Embryonic facial prominence (tissue), 1 donor: ENCODE data around the gene VPS13D.

ENCODE experiments used
- DNase-seq: peaks from one replicate; pipeline ENCODE4 v3.0.0-alpha.2; 2016; ENCODE audit errors: extremely low spot score

The VPS13D gene

DNA sequence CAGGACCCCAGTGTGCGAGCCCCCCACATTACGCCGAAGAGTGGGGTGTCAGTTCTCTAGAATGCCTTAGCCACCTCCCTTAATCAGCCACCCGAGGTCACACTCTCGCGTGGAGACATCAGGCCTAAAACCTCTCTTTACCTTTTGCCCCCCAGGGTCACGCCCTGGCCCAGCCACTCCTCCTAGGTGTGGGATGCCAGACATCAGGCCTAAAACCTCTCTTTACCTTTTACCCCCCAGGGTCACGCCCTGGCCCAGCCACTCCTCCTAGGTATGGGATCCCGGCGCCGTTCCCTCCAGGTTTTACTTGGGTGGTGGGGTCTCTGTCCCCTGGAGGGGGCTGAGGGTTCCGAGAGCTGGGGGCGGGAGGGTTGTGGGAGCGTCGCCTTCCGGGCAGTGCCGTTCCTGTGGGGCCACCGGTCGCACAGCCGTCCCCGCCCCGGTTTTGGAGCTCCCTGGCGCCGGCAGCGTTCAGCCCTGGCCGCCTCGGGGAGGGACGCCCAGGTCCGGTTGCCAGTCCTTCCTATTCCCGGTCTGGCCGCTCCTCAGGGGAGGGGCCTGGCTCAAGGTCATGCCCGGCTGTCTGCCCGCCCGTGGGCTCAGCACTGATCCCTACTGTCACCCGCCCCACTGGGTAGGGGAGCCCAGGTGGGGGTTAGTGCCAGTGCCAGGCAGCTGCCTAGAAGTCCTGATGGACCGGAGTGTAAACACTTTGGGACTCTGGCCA, 882 bp downstream of the VPS13D start:
- no peak for DNase-seq

DNA sequence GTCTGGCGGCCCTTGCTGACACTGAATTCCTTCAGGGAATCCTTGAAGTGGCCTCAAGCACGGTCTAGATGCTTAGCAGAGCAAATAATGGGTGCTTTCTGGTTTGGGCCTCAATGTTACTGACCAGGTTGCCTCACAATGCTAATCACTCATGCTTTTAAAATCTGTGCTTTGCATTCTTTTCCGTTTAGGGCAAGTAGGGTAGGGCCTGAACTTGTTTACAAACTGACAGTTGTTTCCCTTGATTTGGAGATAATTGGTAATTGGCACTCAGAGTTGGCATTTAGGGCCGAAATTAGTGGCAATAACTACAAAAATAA, 1.4 kb downstream of the VPS13D start:
- no peak for DNase-seq

DNA sequence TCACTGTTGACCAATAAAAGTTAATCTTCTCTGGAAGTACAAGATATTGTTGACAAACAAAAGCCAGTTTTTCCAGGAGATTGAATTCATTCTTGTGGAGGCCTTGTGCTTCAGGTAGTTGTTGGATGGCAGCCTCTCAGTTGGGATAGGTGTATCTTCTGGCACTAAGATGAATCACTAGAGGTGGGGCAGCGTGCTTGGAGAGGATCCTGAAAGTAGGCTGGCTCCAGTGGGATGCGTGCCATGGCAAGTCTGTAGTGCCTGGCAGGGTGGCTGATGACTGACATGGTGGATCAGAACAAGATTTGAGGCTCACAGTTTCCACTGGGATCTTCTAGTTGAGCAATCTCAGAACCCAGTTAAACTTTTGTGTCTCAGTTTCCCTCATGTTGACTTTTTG, 2.4 kb downstream of the VPS13D start:
- no peak for DNase-seq

DNA sequence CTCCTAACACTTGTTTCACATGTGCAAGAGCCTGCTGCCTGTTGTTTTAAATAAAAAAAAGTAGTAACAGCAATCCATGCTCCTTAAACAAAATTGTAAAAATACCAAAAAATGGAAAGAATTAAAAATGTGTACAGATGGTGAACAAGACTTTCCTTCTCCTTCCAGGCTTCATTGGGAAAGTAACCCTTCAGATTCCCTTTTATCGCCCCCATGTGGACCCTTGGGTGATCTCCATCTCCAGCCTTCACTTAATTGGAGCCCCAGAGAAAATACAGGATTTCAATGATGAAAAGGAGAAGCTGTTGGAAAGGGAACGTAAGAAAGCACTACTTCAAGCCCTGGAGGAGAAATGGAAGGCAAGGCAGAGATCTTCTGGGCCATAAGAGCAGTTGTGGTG, 14.2 kb downstream of the VPS13D start:
- no peak for DNase-seq

DNA sequence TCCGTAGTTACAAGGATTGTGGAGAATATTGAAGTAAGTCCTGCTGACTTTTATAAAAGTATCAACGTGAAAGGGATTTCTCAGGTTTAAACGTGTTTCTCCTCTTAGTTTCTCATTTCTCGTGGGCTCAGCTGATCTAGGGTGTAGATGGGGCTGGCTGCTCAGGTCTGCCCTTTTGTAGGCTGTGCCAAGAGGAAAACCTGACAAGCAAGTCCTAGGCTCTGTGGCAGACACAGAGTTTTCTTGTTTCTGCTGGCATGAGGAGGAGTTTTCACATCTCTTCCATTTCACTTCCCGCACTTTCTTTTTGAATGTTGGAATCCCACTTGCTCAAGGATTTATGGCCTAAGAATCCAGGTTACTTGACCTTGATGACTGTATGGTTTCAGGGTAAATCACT, 14.8 kb downstream of the VPS13D start:
- DNase-seq = no peak

DNA sequence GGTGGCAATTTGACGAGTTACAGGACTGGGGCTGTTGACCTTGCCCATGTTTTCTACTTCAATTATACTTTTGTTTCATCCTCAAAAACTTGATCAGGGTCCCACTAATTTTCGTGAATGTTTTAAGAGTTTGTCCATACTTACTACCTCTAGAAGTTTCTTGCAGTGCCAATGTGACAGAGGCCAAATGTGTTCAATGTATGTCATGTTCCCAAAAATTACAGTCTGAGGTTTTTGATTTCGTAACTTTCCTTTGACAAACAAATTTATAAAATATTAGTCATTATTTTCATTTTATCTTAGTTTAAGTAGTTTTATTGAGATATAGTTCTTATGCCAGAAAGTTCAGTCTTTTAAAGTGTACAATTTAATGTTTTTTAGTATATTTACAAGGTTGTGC, 15.3 kb downstream of the VPS13D start:
- DNase-seq = no peak

DNA sequence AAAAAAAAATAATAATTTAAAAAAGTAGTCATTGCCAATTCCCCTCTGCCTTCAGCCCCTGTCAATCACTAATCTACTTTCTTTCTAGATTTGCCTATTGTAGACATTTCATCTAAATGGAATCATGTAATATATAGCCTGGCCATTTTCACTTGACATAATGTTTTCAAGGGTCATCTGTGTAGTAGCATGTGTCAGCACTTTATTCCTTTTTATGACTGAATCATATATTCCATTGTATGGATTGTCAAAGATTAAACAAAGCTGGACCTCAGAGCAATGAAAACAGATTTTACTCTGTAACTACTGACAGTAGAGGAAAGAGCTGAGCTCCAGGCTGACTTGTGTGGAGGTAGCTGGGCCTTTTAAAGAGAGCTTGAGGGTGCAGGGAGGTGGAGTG, 15.9 kb downstream of the VPS13D start:
- no peak for DNase-seq

DNA sequence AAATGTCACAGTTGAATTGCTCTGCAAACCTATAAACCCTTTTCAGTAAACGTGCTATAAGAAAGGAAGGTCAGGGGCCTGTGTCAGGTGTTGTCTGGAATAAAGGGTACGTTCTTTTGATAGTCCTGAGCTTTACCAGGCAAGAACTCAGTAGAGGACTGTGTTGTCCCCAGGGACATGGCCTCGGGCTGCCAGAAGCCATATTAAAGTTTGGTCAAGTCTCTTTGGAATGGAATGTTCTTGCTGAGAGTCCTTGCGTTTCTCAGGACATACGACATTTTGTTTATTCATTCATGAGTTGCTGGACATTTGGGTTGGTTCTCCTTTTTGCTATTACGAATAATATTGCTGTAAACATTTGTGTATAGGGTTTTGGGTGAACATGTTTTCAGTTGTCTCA, 16.8 kb downstream of the VPS13D start:
- DNase-seq = no peak

DNA sequence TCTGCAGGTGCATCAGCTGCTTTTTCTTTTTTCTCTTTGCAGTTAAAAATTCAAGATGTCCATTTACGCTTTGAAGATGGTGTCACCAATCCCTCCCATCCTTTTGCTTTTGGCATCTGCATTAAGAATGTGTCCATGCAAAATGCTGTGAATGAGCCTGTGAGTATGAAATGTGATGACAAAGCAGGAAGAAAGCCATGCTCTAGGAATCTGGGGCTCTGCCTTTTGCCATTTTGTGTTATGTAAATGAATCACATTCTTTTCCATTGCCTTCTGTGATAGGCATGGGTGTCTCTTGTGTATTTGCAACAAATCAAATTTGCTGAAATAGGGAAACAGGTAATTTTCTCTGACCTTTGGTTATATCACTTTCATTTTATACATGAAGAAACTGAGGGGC, 19.4 kb downstream of the VPS13D start:
- DNase-seq = no peak

DNA sequence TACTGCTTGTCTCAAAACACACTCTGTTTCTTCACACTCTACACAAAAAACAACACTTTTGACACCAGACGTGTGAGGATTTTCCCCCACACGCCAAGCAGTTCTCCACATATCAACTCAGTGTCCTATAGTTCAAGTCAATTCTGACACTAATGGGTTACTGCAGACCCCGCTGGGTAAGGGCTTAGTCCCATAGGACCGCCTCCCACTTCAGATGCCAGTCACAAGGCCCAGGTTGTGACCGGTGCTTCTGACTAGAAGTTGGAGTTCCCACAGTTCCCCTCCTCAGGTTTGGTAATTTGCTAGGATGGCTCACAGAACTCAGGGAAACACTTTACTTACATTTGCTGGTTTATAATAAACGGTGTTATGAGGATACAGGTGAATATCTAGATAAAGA, 19.9 kb downstream of the VPS13D start:
- DNase-seq = no peak

DNA sequence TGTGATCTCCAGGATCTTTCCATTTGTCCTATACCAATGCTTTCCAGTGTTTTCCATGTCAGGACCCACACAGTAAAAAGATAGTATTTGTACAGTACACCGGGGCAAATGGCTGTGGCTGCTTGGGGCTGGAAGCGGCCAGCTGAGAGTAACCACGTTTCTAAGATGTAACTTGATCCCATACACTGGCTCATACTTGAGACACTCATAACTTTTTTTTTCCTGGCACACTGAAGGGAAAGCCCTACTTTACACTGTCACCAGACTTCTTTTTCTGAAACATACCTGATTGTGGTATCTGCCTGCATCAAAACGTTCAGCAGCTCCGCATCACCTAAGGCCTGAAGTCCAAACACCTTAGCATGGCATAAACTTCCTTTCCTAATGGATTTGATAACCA, 21.6 kb downstream of the VPS13D start:
- DNase-seq = no peak

DNA sequence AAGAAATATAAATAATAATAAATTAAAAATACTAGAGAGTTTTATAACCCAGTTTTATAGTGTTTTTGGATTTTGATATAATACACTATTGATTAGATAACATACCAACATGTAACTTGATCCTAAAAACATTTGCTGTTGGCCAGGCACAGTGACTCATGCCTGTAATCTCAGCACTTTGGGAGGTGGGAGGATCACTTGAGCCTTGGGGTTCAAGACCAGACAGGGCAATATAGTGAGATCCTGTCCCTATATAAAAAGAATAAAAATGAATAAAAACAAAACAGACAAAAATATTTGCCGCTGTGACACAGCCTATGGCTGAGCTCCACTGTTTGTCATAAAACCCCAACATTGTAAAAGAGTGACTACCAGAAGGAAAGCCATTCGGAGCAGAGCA, 26.1 kb downstream of the VPS13D start:
- DNase-seq = no peak

DNA sequence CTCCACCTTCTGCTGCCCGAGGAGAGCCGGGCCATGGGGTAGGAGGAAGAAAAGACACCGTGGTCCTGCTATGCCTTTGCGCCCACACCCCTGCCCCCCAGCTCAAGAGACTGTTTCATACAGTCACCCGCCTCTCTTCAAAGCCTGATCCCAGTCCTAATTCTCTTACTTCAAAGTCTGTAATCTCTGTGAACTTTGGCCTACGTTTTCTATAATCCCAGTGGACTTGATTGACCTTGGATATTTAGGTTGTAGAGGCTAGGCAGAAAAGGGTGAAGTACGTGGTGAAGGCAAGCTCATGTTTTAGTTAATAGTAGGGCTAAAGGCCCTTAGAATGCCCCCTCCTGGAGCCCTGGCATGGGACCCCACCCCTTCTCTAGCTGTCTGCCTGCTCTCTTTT, 28.4 kb downstream of the VPS13D start:
- DNase-seq = no peak

DNA sequence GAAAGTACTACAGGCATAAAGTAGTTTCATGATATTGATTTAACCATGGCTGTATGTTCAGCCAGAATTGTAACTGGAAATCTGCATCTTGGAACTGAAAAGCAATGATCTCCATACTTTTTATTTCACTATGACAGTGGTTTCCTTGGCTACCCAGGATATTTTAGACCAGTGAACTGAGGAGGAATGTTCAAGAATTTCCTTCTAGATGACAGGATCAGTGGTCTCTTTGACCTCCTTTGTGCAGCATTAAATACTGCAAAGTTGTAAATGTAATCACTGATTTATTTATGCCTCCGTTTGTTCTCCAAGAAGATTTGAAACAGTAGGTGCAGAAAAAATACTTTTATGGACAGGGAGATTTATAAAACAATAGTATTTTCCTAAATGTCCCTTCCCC, 39.5 kb downstream of the VPS13D start:
- DNase-seq = no peak

DNA sequence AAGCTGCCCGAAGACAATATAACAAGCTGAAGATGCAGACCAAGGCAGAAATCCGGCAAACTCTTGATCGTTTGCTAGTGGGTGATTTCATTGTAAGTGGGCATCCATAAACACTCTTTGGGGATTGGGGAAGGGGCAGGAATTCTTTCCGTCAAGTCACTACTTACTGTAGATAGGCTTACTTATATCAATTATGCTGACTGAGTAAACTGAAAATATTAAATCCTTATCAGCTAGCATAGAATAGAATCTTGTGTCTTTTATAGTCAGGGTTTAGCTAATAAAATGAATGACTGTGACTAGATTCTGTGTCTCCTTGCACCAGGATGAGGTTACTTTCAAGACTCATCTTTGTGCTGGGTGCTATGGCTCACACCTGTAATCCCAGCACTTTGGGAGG, 41.2 kb downstream of the VPS13D start:
- no peak for DNase-seq

DNA sequence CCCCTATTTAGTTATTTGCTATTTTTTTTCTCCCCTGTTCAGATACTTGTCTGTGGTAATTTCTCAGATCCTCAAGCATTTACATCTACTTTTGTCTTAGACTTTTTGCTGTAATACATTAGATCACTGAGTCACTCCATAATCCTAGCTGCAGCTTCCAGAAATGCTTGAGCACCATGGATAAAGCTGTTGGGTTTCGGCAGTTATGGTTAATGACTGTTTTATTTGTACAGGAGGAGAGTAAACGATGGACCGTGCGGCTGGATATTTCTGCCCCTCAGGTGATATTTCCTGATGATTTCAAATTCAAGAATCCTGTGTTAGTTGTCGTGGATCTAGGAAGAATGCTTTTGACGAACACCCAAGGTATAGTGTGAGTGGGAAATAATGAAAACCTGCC, 42.9 kb downstream of the VPS13D start:
- DNase-seq = no peak

DNA sequence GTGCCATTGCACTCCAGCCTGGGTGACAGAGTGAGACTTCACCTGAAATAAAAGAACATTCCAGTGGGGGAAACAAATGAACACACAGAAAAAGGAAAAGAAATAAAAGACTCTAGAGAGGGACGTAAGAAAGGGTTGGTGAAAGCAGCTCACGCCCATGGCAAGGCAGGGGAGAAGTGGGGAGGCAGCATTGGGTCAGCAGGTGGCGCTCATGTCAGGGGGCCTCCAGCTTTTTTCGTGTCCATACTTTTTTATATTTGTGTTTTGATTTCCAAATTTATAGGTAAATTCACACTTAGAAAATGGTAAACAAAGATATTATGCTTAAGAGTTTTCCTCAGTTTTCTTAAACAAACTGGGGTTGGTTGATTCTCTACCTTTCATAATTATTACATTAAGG, 45.5 kb downstream of the VPS13D start:
- no peak for DNase-seq

DNA sequence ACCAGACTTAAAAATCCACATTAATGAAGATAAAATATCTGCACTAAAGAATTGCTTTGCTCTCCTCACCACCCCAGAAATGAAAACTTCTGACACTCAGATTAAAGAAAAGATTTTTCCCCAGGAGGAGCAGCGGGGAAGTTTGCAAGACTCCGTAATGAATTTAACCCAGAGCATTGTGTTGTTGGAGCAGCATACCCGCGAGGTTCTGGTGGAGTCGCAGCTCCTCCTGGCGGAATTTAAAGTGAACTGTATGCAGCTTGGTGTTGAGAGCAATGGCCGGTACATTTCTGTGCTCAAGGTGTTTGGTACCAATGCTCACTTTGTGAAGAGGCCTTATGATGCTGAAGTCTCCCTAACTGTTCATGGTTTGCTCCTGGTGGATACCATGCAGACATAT, 46.4 kb downstream of the VPS13D start:
- no peak for DNase-seq

DNA sequence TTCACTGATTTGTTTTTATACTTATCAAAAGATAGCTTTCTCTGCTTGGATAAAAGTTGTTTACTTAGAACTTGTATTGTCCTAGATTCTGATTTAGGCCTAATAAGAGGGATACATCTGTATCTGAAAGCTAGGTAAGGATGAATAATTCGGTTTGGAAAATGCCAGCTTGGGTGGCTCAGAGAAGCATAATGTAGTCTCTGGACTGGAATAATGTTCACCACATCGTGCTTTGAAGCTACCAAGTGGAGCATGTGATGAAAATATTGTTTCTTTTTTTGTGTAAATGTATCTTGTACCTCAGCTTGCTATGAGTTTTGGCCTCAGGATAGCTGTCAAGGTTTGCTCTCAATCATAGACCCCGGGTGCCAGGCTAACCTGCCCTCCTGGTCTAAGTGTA, 49.2 kb downstream of the VPS13D start:
- no peak for DNase-seq

DNA sequence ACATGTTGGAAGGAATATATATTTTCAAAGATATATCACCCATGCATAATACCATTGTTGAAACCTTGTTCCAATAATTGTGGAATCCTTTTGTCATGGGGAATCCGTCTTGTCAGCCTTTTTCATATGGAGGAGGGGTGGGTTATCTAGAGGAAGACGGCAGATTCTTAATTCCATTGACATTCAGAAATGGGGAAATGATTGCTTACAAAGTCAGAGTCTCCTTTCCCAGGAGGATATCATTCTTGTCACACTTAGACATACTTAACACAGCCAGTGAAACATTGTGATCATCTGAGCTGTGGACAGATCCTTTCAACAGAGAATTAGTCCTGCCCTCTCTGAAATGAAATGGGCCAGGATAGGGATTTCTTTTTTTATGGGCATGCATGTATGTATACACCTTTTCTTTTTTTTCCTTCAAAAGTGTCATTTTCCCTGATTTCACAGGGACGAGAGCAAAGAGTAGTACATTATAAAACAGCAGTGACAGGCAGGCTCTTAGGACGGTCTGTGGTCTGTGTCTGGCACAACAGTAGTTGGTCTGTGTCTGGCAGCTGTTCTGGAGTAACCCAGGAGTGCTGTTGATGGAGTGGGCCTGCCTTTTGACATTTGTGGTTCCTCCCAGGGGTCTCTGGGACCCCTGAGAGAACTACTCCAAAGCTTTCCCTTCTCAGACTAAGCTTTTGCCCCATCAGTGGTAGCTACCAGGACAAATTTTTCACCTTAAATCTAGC, 50.1 kb downstream of the VPS13D start:
- DNase-seq = no peak

DNA sequence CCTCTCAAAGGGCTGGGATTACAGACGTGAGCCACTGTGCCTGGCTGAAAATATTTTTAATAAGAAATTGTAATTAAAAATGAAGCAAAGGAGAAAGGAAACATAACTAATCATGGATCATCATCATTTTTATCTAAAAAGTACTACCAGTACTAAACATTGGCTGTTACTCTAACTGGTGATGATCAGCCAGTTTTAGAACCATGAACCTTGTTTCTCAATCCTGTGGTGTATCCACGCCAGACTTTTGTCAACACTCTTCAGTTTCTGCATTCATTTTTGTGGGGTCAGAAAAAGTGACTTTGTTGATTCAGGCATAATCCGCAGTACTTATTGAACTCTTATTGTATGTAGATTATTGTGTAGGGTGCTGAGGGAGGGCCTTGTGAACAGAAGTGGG, 52.3 kb downstream of the VPS13D start:
- no peak for DNase-seq

DNA sequence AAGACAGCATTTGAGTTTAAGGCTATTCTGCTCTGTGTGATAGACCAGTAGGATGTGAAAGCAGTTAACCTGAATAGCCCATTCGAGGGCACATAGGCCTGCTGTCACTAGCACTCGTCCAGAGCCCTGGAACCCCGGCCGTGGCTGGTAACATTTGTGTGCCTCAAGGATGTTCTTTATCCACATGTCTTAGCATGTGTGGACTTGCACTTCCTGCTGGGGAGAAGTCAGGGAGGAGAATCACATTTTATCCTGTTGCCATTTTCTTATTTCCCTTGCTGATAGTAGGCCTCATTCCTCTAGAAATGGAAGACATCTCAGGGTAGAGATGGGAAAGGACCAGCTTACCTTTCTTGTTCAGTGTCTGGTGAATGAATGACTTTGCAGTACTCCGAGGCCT, 54.7 kb downstream of the VPS13D start:
- DNase-seq = no peak

DNA sequence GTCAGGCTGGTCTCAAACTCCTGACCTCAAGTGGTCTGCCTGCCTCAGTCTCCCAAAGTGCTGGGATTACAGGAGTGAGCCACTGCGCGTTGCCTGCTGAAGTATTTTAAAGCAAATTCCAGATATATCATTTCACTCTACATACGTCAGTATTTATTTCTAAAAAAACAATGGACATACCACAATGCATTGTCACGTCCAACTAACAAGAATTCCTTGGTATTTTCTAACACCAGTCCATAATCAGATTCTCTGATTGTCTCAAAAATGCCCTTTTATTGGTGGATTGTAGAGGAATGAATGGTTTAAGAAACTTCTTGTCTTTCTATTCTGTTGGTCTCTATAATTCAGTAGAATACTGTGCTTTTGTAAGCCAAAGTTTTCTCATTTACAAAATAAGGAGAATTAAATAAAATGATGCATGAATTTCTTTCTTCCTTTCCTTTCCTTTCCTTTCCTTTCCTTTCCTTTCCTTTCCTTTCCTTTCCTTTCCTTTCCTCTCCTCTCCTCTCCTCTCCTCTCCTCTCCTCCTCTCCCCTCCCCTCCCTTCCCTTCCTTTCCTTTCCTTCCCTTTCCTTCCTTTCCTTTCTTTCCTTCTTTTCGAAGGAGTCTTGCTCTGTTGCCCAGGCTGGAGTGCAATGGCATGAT, 55.8 kb downstream of the VPS13D start:
- DNase-seq = no peak
